Activated CD8-positive, alpha-beta memory T cell treated with anti-CD3 and anti-CD28 coated beads, Interleukin-2, amount 50 U/mL, for 4 hours (primary cell): ENCODE measurements around the gene XAF1.
"Not testable (repeated sequence)": the region's sequence is repeated elsewhere in the genome, so short reads cannot be mapped to it uniquely, and the experiment has no call there.

Experiments
- DNase-seq: peaks from one replicate; pipeline ENCODE4 v3.0.0-alpha.2; 2020

The XAF1 gene

GRCh38 chr17:6812295-6812694 is 56.4 kb downstream of the XAF1 start:
- no peak for DNase-seq

GRCh38 chr17:6815775-6816174 is 59.9 kb downstream of the XAF1 start:
- DNase-seq = no peak

GRCh38 chr17:6816368-6816767 is 60.5 kb downstream of the XAF1 start:
- DNase-seq = not testable (repeated sequence)

- DNase-seq = no peak
Measured at GRCh38 chr17:6818938-6819337, 63.1 kb downstream of the XAF1 start.

- DNase-seq = no peak
Measured at GRCh38 chr17:6823011-6823442, 67.2 kb downstream of the XAF1 start.
